Hematopoietic multipotent progenitor cell treated with erythropoietin and hydrocortisone succinate and interleukin-3 and kit ligand, for 15 days (in vitro differentiated cells): ENCODE measurements around the gene PRKCD.

ENCODE experiments used
- DNase-seq: peaks from one replicate; pipeline ENCODE4 v3.0.0-alpha.2; 2015; ENCODE audit warnings: low spot score

The PRKCD gene

DNA sequence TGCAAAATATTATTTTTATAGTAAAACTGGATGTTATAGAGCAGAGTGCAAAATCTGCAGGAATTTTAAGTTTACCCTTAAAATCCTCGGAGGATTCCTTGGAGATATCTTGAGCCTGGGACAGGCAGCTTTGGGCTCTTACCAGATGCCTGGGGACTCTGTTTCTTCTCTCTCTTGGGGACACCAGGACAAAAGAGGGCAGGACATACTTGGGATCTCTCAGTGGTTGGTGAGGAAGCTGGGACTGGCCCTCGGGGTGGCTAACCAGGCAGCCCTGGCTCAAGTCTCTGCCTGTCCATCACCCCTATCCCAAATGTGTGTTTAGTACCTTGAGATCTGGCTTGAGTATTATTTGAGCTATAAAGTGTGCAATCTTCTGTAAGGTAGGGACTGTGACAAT is 56.2 kb downstream of the PRKCD start:
- DNase-seq = no peak

DNA sequence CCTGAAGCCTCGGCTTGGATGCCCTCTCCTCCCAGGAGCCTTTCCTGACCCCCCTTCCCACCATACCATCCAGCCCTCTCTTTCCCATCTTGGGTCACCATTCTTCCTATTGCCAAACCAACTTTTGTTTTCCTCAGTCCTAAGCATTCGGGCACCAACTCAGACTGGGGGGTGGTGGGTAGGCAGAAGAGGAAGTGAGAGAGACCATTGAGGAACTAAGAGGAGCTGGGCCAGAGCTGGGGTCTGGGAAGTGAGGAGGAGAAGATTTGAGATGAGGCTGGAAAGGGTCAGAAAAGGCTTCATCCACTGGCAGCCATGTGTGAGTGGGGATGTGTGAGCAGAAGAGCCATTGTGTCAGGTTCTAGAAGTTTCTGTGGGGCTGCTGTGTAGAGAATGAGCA is 57.1 kb downstream of the PRKCD start:
- DNase-seq = no peak

DNA sequence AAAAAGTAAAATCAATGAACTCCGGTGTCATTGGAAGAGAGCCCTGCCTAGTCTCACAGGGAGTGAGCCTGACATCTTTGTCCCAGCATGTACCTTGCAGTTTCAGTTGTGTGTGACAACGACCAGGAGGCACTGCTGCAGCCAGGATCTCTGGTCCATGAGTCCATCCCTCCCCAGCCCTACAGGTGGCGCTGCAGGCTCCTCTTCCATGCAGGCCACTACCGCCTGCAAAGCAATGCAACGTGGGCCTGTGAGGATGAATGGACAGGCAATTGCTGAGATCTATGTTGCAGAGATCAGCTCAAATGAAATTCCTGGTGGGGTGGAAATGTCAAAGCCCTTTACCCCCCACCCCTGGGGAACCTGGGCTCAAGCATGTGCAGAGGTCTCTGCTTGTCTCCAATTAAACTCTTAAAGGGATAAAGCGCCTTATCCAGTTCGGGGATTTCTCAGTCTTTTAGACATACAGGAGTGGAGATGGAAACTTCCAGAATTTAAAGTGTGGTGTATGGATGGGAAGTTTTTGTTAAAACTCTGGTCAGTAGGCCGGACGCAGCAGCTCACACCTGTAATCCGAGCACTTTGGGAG is 59.0 kb downstream of the PRKCD start:
- peak; percentile 84 for DNase-seq

DNA sequence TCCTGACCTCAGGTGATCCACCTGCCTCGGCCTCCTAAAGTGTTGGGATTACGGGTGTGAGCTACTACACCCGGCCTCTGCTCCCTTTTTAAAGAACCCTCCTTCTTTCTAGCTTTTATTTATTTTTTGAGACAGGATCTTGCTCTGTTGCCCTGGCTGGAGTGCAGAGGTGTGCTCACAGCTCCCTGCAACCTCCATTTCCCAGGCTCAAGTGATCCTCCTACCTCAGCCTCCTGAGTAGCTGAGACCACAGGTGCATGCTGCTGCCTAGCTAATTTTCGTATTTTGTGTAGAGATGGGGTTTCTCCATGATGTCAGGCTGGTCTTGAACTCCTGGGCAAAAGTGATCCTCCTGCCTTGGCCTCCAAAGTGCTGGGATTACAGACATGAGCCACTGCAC is 60.3 kb downstream of the PRKCD start:
- DNase-seq = no peak

DNA sequence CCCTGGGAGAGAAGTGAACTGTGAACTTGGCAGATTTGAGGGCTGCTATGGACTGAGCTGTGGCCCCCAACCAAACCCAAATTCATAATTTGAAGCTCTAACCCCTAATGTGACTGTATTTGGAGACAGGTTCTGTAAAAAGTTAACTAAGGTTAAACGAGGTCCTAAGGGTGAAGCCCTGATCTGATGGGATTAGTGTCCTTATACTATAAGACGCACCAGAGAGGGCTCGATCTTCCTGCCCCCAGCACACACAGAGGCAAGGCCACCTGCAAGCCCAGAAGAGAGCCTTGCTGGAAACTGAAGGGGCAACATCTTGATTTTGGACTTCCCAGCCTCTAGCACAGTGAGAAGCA is 60.8 kb downstream of the PRKCD start:
- no peak for DNase-seq

DNA sequence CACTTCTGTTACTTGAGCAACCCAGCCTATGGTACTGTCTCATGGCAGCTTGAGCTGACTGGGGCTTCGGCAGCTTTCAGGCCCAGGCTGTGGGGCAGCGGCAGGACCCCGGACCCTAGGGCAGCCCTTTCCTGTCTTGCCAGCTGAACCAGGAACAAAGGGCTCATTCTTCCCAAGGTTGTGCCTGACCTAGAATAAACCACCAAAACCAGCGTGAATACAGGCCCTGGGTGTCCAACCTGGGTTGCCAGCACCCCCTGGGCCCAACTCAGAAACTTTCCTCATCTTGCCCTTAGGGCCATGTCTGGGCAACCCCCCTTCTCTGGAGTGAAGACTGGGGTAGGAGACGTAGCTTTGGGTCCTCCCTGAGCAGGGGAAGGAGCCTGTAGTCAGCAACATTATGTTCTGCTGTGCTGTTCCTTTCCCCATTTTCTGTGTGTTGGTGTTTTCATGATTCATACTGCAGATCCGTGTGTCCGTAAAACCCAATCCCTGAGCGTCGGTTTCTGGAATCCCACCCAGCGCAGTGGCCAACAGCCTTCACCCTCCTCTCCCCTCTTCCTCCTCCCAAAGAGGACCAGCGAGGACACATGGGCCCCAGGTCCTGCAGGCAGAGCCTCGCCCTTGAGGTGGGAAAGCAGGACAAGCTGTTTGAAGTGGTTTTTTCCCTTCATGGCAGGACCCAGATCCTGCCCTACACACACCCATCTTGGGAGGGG is 61.3 kb downstream of the PRKCD start:
- no peak for DNase-seq

DNA sequence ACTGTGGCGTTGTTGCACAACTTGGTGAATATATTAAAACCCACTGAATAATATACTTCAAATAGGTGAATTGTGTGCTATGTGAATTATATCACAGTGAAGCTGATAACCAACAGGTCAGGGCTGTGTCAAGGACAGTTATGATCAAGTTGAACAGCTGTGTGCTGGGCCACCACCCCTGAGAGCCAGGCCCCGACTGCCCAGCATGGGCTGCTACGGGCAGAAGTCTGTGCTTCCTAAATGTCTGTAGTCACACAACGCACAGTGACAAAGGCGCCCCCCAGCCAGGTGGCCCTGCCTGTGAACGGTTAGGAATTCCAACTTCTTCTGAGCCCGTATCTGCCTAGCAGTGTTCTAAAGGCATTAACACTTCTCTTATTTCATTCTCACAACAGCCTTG is 62.0 kb downstream of the PRKCD start:
- DNase-seq = no peak

DNA sequence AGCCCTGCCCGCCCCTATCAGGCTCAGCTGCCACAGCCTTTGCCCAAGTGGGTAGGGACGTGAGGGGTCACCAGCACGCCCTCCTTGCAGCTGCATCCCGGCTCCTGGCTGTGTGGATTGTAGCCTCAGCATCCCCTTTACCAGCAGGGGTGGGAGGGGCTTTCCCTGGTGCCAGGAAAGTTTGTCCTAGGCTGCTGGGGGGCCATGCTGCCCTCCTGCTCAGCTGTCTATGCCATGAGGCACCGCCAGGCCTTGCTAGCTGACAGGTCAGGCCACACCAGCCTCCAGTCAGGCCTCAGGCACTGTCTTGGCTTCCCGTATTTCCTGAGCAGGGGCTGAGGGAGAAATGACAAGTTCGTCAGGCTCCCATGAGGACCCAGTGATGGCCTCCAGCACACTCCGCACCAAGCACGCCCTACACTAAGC is 62.5 kb downstream of the PRKCD start:
- no peak for DNase-seq

DNA sequence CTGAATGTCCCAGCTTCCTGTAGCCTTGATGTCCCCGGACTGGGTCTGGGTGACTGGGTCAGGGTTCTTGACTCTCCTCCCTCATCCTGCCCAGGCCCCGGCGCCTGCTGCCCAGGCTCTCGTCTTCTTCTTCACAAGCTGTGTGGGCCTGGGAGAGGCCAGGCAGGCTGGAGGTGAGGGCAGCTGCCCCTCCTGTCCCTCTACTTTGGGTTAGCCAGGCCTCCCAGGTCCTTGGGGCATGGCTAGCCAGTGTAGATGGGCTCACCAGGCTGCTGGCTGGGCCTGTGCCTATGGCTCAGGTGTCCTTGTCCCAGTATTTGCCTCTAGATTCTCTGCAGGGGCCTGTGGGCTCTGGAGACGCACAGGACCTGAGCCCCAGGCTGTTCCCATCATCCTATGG is 63.0 kb downstream of the PRKCD start:
- no peak for DNase-seq

DNA sequence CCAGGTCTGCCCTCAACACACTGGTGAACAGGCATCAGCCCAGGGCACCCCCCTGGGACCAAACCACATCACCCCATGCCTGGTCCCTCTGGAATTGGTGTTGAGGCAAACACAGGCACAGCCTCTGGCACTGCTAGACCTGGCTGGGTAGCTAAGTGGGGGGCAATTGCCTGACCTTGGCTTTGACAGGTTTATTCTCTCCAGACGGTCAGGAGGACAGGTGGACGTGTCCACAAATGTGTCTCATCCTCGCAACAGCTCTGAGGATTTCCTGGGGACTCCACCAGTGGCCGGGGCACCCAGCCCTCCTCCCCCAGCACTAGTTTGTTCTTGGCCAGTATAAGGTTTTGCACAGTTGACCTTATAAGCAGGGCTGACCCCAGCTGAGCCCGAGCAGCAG is 63.5 kb downstream of the PRKCD start:
- DNase-seq = no peak

DNA sequence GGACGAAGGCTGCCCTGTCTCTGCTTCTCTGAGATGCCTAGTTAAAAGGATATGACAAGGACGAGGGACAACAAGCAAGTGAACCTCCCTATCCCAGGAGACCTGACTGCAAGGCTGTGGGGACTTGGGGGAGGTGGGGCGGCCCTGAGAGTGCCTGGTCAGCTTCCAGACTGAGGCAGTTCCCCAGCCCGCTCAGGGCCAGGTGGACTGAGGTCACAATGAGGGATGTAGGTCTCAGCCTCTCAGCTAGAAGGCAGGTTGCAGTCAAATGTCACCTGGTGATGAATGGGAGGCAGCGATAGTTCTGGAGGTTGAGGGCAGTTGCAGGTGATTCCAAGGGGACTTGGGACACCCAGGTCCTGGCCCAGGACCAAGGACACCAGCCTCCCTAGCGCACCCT is 64.2 kb downstream of the PRKCD start:
- no peak for DNase-seq

DNA sequence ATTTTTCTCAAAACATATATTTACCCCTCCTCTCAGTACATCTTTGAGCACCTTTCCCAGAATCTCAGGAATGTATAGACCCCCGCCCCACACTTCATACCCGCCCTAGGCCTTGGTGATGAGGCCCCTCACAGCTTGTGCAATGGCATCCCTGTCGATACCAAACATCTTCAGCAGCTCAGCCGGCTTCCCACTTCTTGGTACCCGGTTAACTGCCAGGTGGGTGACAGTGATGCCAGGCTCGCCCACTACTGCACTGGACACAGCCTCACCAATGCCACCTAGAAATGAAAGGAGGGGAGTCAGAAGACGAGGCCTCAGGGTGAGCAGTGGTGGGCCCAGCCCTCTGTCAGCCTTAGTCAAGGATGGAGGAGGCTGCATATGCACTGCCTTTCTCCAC is 64.6 kb downstream of the PRKCD start:
- DNase-seq = no peak

DNA sequence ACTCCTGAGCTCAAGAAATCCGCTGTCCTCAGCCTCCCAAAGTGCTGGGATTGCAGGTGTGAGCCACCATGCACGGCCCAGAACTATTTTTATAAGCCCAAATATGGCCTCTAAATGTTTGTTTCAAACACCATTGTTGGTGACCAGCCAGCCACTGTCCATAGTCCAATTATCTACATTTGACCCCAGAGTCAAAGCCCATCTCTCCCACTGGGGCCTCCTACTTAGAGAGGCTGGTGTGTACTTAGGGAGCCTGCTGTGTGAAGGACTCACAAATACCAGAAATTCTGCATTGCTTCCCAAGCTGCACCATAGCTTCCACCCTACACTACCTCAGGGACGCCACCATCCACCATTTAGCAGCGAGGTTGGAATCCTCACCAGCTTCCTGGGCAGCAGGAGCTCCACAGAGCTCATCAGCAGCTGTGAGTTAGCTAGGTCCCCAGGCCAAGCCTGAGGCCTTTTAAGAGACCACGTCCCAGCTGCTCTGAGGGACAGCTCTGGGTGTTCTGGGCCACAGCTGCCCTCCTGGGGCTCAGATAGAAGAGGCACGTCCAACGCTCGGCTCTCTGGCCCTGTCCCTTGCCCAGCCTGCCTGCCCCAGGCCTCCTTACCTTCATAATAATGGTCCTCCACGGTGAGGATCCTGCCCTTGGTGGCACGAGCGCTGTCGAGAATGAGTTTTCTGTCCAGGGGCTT is 65.3 kb downstream of the PRKCD start:
- no peak for DNase-seq

DNA sequence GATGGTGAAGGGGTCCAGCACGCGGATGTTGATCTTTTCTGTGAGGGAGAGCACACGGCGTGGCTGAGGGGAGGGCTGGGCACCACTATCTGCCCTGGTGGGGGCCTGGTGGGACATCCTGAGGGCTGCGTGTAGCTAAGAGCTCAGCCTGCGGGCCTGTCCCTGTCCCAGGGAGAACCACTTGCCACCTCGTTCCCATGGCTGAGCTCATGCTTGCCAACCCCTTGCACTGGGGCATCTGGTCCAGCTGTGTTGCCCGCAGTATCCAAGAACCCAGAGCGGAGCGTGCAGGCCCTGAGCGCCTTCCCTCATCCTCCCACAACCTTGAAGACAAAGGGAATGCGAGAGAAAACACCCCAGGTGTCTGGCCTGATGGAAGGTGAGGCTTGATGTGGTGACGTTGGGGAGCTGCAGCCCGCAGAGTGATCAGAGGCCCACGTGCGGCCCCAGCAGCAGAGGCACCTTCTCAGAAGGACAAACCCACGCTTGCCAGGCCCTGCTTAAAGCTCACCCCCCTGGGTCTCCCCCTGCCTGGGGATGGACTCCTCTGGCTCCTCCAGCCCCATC is 65.9 kb downstream of the PRKCD start:
- DNase-seq = no peak

DNA sequence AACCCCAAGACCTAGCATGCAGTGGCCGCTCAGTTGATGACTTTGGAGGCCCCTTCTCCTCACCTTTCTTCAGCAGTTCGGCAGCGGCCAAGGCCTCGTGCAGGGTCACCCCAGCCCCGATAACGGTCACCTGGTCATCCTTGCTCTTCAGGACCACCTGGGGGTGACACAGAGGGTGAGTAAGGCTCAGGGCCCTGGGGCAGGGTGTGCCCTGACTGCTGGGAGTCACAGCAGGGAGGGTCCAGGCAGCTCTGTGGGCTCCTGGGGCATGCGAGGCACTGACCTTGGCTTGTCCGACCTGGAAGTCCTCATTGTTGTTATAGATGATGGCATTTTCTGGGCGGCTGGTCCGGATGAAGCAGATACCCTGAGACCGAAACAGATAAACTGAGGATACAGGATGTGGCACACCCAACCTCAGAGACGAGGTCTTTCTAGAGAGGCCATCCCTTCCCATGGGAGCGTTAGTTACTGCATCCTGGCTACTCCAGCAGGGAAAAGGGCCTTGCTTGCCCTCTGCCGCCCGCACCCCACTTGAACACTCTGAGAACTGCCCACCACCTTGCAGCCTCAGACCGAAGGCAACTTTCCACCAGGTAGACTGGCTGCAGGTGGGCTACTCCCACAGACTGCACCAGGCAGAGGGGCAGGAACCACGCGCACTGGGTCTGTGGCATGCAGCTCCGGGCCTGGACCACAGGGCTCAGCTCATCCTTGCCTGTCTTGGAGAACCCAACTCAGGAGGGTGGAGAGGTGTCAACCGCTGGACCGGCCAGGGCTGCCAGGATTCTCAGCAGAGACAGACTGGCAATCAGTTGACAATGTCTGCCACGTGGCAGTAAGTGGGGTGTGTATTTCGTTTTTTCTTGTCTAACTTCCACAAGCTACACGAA is 67.2 kb downstream of the PRKCD start:
- no peak for DNase-seq

DNA sequence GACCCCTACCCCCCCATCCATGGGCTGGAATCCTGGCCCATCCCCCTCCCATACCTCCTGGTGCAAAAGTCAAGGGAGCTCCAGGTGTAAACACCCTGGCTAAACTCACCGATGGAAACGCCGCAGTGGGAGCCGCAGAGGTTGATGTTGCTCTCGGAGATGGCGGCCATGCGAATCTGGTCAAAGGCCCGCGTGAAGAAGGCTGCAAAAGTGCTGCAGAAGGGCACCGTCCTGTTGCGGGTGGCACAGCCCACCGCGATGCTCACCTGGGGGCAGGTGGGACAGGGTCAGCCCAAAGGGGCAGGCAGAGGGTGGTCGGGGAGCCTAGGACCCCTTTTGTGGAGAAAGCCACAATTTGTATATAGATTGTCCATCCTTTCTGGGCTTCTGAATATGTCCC is 68.2 kb downstream of the PRKCD start:
- DNase-seq = no peak

DNA sequence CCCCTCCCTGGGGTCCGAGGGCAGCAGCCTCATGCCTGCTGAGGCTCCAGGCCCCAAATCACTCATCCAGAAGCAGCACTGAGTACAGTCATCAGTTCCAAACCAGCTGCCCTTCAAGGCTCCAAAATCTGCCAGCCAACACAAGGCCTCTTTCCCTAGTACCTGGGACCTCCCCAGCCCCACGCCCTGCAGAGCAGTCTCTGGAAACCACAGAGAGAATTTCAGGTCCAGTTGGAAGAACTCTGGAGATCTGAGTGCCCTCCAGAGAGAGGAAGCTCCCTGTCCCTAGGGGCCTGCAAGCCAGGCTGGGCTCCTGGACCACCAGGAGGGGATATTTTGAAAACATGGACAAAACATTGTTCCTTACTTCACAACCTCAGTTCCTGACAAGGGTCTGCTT is 68.6 kb downstream of the PRKCD start:
- no peak for DNase-seq

DNA sequence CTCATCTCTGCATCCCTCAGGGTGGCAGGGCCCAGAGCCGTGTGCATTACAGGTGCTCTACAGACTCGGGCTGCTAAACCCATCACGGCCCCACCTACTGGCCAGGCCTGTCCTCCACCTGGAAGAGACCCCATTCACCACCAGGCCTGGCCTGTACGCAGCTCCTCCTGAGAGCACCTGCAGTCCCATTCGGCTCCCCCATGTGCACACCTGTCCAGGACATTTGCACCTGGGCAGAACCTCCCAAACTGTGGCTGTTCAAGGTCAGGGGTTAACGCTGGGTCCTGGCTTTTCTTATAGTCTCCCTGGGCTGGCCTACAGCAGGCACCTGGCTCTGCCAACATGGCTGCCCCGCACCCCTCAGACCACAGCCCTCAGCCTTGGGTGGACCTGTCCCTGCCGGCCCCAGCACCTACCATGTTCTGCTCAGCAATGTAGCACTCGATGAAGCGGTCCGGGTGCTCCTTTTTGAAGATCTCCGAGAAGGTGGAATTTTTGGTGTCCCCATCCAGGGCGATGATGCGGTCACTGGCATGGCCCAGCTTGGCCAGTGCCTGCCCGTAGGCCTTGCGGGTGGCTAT is 69.1 kb downstream of the PRKCD start:
- no peak for DNase-seq

DNA sequence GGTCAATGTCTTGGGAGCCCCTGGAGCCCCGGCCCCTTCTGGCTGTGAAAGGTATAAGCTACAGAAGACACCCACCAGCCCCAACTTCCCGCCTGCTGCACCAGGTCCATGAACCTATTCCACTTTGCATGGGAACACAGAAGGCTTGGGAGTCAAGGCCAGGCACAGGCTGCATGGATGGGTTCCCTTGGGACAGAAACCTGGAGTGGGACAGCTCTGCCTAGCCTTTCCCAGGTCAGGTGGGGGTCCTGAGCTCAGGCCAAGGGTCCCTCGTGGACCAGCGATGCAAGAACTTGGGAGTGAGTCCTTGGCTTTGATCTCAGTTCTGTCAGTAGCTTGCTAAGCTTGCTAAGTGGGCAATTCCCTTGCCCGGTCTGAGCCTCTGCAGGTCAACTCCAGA is 69.8 kb downstream of the PRKCD start:
- DNase-seq = no peak

DNA sequence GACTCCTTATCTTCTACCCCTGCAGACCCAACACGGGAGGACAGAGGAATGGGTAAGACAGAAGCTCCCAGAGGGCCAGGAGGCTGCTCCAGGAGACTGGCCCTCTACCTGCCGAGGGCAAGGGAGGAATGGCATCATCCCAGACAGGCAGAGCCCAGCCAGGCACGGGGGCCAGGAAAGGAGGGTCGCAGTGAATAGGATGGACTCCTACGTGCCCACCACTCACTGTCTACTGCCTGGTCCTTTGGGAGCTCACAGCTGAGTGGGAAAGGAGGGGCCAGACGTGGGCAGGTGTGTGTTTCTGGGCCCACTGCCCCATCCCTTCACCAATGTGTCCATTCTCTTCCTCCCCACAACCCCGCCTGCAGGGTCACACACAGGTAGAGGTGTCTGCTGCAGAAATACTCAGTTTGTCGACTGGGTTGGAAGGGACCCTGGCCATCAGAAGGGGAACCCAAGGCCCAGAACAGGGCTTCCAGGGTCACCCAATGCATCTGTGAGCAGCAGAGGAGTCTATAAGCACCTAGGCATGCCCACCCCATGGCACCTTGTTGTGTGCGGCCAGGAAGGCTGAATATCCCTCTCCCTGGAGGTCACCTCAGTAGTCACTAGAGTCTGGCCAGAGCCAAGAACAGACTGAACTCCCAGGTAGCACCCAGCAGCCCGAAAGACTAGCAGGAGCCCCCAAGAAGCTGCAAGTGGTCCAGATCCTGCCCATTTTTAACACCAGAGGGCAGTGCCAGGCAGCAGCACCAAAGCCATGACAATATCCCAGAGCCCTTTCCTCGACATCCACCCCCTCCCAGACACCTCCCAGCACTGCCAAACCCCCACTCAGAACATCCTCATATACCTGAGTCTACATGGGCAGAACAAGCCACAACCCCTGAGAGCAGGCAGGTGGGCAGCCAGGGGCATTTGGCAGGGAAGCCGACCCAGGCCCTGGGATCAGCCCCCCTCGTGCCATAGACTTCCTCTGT is 70.8 kb downstream of the PRKCD start:
- DNase-seq = no peak
